ENCODE results near the gene PRR3. TPM values are rescaled to one million over a fixed set of nuclear protein-coding genes. Genes with fewer than 3 reads are reported as not detected.

PRR3 gene
- total and polyA plus RNA-seq, 2 of the 13 experiments (the other 11 are each of a cell fraction or from before 2014, with no cell fraction given) = 14.6 to 21.2 TPM

DNA sequence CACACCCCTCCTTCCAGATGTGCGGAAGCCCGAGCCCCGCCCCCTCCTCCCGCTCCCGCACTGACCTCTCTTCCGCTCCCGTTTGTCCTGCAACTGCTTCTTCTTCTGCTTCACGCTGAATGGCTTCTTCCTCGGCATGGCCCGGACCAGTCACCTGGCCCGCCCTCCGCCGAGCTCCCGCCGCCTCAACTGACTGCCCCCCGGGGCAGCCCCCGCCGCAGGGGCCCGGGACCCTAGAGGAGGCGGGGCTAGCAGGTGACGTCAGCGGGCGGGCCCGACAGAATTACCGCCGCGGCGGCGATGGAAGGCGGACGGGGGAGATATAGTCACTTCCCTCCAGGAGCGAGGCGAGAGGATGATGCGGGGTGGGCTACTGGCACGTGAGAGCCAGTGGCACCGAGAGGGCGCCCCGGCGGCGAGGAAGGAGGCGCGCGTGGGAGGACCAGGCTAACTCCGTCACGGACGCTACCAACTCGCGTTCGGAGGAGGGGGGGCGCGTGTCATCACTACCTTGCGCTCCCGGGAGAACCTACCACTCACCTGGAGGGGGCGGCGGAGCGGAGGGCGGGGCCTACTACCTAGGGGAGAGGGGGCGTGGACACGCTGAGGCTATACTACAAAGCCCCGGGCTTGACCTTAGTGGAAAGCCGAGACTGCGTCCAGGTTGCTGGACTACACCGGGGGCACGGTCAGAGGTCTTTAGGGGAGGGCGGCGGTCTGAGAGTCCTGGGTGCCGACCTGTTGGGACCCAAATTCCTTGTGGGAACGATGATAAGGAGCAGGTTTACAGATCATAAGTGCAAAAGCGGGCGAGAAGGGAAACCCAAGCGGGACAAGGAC is 809 bp upstream of the PRR3 start, which contains the start of gene GNL1 (continued):
- TF ChIP-seq, protein P1, sequence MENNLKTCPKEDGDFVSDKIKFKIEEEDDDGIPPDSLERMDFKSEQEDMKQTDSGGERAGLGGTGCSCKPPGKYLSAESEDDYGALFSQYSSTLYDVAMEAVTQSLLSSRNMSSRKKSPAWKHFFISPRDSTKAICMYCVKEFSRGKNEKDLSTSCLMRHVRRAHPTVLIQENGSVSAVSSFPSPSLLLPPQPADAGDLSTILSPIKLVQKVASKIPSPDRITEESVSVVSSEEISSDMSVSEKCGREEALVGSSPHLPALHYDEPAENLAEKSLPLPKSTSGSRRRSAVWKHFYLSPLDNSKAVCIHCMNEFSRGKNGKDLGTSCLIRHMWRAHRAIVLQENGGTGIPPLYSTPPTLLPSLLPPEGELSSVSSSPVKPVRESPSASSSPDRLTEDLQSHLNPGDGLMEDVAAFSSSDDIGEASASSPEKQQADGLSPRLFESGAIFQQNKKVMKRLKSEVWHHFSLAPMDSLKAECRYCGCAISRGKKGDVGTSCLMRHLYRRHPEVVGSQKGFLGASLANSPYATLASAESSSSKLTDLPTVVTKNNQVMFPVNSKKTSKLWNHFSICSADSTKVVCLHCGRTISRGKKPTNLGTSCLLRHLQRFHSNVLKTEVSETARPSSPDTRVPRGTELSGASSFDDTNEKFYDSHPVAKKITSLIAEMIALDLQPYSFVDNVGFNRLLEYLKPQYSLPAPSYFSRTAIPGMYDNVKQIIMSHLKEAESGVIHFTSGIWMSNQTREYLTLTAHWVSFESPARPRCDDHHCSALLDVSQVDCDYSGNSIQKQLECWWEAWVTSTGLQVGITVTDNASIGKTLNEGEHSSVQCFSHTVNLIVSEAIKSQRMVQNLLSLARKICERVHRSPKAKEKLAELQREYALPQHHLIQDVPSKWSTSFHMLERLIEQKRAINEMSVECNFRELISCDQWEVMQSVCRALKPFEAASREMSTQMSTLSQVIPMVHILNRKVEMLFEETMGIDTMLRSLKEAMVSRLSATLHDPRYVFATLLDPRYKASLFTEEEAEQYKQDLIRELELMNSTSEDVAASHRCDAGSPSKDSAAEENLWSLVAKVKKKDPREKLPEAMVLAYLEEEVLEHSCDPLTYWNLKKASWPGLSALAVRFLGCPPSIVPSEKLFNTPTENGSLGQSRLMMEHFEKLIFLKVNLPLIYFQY (CRISPR knock-in tag; IDR thresholded peaks at IDR 0.05; ENCODE audit: borderline replicate concordance) = no peak
- TF ChIP-seq, protein P2, sequence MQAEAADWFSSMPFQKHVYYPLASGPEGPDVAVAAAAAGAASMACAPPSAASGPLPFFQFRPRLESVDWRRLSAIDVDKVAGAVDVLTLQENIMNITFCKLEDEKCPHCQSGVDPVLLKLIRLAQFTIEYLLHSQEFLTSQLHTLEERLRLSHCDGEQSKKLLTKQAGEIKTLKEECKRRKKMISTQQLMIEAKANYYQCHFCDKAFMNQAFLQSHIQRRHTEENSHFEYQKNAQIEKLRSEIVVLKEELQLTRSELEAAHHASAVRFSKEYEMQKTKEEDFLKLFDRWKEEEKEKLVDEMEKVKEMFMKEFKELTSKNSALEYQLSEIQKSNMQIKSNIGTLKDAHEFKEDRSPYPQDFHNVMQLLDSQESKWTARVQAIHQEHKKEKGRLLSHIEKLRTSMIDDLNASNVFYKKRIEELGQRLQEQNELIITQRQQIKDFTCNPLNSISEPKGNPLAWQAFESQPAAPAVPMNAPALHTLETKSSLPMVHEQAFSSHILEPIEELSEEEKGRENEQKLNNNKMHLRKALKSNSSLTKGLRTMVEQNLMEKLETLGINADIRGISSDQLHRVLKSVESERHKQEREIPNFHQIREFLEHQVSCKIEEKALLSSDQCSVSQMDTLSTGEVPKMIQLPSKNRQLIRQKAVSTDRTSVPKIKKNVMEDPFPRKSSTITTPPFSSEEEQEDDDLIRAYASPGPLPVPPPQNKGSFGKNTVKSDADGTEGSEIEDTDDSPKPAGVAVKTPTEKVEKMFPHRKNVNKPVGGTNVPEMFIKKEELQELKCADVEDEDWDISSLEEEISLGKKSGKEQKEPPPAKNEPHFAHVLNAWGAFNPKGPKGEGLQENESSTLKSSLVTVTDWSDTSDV (CRISPR knock-in tag; IDR thresholded peaks at IDR 0.05) = no peak
- TF ChIP-seq, protein P3, sequence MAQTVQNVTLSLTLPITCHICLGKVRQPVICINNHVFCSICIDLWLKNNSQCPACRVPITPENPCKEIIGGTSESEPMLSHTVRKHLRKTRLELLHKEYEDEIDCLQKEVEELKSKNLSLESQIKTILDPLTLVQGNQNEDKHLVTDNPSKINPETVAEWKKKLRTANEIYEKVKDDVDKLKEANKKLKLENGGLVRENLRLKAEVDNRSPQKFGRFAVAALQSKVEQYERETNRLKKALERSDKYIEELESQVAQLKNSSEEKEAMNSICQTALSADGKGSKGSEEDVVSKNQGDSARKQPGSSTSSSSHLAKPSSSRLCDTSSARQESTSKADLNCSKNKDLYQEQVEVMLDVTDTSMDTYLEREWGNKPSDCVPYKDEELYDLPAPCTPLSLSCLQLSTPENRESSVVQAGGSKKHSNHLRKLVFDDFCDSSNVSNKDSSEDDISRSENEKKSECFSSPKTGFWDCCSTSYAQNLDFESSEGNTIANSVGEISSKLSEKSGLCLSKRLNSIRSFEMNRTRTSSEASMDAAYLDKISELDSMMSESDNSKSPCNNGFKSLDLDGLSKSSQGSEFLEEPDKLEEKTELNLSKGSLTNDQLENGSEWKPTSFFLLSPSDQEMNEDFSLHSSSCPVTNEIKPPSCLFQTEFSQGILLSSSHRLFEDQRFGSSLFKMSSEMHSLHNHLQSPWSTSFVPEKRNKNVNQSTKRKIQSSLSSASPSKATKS (CRISPR knock-in tag; IDR thresholded peaks at IDR 0.05) = no peak
- TF ChIP-seq TOPORS (CRISPR knock-in tag; IDR thresholded peaks at IDR 0.05) (peak; percentile 92), PHB2 (IDR thresholded peaks at IDR 0.05; ENCODE audit: partially characterized antibody) (no peak), TBL1XR1 (IDR thresholded peaks at IDR 0.05; ENCODE audit: borderline replicate concordance, low read length, partially characterized antibody) (peak; percentile 30), KLF16 (CRISPR knock-in tag; IDR thresholded peaks at IDR 0.05) (peak in 1 of 2 experiments; percentile 28; a peak in 2 of 4 replicates), TSC22D2 (CRISPR knock-in tag; IDR thresholded peaks at IDR 0.05; ENCODE audit: borderline replicate concordance) (no peak), HOXA7 (CRISPR knock-in tag; IDR thresholded peaks at IDR 0.05) (no peak), HNRNPK (IDR thresholded peaks at IDR 0.05; ENCODE audit: low read depth, low read length, poor library complexity, severe bottlenecking) (no peak), NFE2L1 (CRISPR knock-in tag; IDR thresholded peaks at IDR 0.05; ENCODE audit: borderline replicate concordance) (no peak), FOXC1 (CRISPR knock-in tag; IDR thresholded peaks at IDR 0.05; ENCODE audit: borderline replicate concordance) (peak; percentile 10; the same call in 1 of the 2 replicates)
- TF ChIP-seq, protein P4, sequence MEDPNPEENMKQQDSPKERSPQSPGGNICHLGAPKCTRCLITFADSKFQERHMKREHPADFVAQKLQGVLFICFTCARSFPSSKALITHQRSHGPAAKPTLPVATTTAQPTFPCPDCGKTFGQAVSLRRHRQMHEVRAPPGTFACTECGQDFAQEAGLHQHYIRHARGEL (CRISPR knock-in tag; IDR thresholded peaks at IDR 0.05) = peak; percentile 61; the same call in 1 of the 2 replicates
- TF ChIP-seq, protein P5, sequence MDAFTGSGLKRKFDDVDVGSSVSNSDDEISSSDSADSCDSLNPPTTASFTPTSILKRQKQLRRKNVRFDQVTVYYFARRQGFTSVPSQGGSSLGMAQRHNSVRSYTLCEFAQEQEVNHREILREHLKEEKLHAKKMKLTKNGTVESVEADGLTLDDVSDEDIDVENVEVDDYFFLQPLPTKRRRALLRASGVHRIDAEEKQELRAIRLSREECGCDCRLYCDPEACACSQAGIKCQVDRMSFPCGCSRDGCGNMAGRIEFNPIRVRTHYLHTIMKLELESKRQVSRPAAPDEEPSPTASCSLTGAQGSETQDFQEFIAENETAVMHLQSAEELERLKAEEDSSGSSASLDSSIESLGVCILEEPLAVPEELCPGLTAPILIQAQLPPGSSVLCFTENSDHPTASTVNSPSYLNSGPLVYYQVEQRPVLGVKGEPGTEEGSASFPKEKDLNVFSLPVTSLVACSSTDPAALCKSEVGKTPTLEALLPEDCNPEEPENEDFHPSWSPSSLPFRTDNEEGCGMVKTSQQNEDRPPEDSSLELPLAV (CRISPR knock-in tag; conservative IDR thresholded peaks at IDR 0.05; ENCODE audit: low read depth) = no peak
- TF ChIP-seq, protein P6, sequence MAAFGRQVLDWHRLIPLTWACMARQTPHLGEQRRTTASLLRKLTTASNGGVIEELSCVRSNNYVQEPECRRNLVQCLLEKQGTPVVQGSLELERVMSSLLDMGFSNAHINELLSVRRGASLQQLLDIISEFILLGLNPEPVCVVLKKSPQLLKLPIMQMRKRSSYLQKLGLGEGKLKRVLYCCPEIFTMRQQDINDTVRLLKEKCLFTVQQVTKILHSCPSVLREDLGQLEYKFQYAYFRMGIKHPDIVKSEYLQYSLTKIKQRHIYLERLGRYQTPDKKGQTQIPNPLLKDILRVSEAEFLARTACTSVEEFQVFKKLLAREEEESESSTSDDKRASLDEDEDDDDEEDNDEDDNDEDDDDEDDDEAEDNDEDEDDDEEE (CRISPR knock-in tag; IDR thresholded peaks at IDR 0.05) = no peak
